Bronchial epithelial cell (primary cell): ENCODE data around the gene SERPINA4. TPM values are rescaled to one million over a fixed set of nuclear protein-coding genes. Genes with fewer than 3 reads are reported as not detected.

ENCODE experiments used
- DNase-seq: peaks from one replicate; pipeline ENCODE4 v3.0.0-alpha.2; 2010; ENCODE audit warnings: low read depth
- FAIRE-seq: peaks from 2 replicates; lab custom pipeline; 2011; peaks lifted over from hg19 to GRCh38; lab: Jason Lieb, UNC
- H3K27me3 ChIP-seq: 2 replicates; pipeline ENCODE4 v1.5.1; 2011; ENCODE audit warnings: low read length; ENCODE audit not compliant: control insufficient read depth, insufficient read depth
- H3K36me3 ChIP-seq: 2 replicates; pipeline ENCODE4 v1.5.1; 2011; ENCODE audit warnings: low read length; ENCODE audit not compliant: control insufficient read depth, insufficient read depth
- H3K4me3 ChIP-seq: 2 replicates; pipeline ENCODE4 v1.5.1; 2011; ENCODE audit warnings: mild to moderate bottlenecking, low read depth, low read length, control low read depth
- CTCF ChIP-seq: IDR thresholded peaks from 2 replicates; pipeline ENCODE4 v1.5.1; 2011; ENCODE audit warnings: mild to moderate bottlenecking, moderate library complexity, low read length, control low read depth, inconsistent platforms; ENCODE audit not compliant: insufficient read depth, severe bottlenecking
- total RNA-seq: library from RNA; depleted of rRNA; stranded (reverse); fragments of >200 nt; gene quantifications from 2 replicates; pipeline ENCODE4 v1.2.1, GENCODE V29; 2014

Gene SERPINA4
- total RNA-seq, 1 donor from 2014 or later = not detected

GRCh38 chr14:94564381-94564780 lies 3.1 kb downstream of the SERPINA4 start:
- DNase-seq (no peak), FAIRE-seq (no peak)
- no peak for TF ChIP-seq CTCF
- Histone ChIP-seq H3K36me3 (no peaks in the 10 kb centered on the region), H3K4me3 (no peak overlapping the region), H3K27me3 (no peaks in the 10 kb centered on the region)

GRCh38 chr14:94568186-94568585 lies 6.9 kb downstream of the SERPINA4 start:
- no peak for TF ChIP-seq CTCF
- Histone ChIP-seq H3K4me3 (no peak overlapping the region), H3K36me3 (no peaks in the 10 kb centered on the region), H3K27me3 (no peaks in the 10 kb centered on the region)
- FAIRE-seq = no peak
- DNase-seq = no peak

GRCh38 chr14:94569381-94570001 lies 8.2 kb downstream of the SERPINA4 start:
- Histone ChIP-seq H3K4me3 (no peak overlapping the region), H3K27me3 (no peaks in the 10 kb centered on the region), H3K36me3 (no peaks in the 10 kb centered on the region)
- FAIRE-seq (no peak), DNase-seq (no peak)
- TF ChIP-seq CTCF = no peak

GRCh38 chr14:94570002-94570400 lies 8.8 kb downstream of the SERPINA4 start:
- TF ChIP-seq CTCF = no peak
- Histone ChIP-seq H3K4me3 (no peak overlapping the region), H3K27me3 (no peaks in the 10 kb centered on the region), H3K36me3 (no peaks in the 10 kb centered on the region)
- no peak for DNase-seq
- no peak for FAIRE-seq

- Histone ChIP-seq H3K27me3 (no peaks in the 10 kb centered on the region), H3K36me3 (no peaks in the 10 kb centered on the region), H3K4me3 (no peak overlapping the region)
- no peak for TF ChIP-seq CTCF
- FAIRE-seq (no peak), DNase-seq (no peak)
Observed at GRCh38 chr14:94570440-94570839, 9.2 kb downstream of the SERPINA4 start.

GRCh38 chr14:94571395-94571794 lies 10.2 kb downstream of the SERPINA4 start:
- no peak for TF ChIP-seq CTCF
- no peaks in the 10 kb centered on the region for H3K27me3 ChIP-seq
- H3K4me3 ChIP-seq = no peak overlapping the region
- FAIRE-seq = no peak
- no peaks in the 10 kb centered on the region for H3K36me3 ChIP-seq
- DNase-seq = no peak
